Vagina (tissue), 2 donors: ENCODE data around the gene TNNI2.

Source experiments
- CTCF ChIP-seq, 3 experiments: fragments of 450-650 bp in 2 of 3; fragments of 200-600 bp in 1 of 3; sonication (generic) in 1 of 3; IDR thresholded peaks; one replicate each; pipeline ENCODE4 v1.5.1; 2017 to 2019; ENCODE audit warnings: antibody characterized with exemption in 3 of 3, mild to moderate bottlenecking in 2 of 3, moderate library complexity in 2 of 3
- POLR2A ChIP-seq, 2 donors: fragments of 450-650 bp; IDR thresholded peaks; one replicate each; pipeline ENCODE4 v1.6.1; 2017; ENCODE audit warnings: antibody characterized with exemption in 2 of 2, mild to moderate bottlenecking in 2 of 2, moderate library complexity in 2 of 2

- no peak for TF ChIP-seq POLR2A (IDR thresholded peaks at IDR 0.05)
- no peak for TF ChIP-seq CTCF (IDR thresholded peaks at IDR 0.05)
Measured at GRCh38 chr11:1859004-1859403, 20.2 kb downstream of the TNNI2 start.
